ENCODE measurements around the gene MOGAT1. TPM values are rescaled to one million over a fixed set of nuclear protein-coding genes. Genes with fewer than 3 reads are reported as not detected.
"Not testable (repeated sequence)": the region's sequence is repeated elsewhere in the genome, so short reads cannot be mapped to it uniquely, and the experiment has no call there.

Gene MOGAT1
- total RNA-seq, 4 donors from 2014 or later: not detected

DNA sequence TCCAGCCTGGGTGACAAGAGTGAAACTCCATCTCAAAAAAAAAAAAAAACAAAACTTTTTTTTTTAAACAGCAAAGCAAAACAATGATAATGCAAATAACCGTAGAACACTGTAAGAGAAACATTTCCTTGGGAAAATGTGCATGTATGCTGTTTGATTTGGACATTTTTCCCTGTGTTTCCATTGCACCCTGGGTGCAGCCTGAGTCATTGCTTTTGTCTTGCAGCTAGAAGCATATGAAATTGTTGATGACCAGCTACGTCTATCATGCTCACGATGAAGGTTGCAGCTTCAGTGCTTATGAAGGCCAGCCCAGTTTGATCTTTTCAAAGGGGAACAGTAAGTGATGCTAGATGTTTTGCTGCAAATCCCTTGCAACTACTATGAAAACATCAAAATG is 41.5 kb downstream of the MOGAT1 start:
- H3K4me3 ChIP-seq (ENCODE audit: low read depth, poor library complexity, severe bottlenecking): no peak overlapping the region
- 92 to 93% methylated on average over 3 of the region's 3 CpGs for WGBS, 2 donors
- DNase-seq (ENCODE audit: low spot score in 2 of 2): no peak
- TF ChIP-seq CTCF (IDR thresholded peaks at IDR 0.05): no peak
- TF ChIP-seq POLR2A (IDR thresholded peaks at IDR 0.05): no peak
- intact Hi-C loops (cut with DNase I; ENCODE audit: low total_unique reads): no loop called here

DNA sequence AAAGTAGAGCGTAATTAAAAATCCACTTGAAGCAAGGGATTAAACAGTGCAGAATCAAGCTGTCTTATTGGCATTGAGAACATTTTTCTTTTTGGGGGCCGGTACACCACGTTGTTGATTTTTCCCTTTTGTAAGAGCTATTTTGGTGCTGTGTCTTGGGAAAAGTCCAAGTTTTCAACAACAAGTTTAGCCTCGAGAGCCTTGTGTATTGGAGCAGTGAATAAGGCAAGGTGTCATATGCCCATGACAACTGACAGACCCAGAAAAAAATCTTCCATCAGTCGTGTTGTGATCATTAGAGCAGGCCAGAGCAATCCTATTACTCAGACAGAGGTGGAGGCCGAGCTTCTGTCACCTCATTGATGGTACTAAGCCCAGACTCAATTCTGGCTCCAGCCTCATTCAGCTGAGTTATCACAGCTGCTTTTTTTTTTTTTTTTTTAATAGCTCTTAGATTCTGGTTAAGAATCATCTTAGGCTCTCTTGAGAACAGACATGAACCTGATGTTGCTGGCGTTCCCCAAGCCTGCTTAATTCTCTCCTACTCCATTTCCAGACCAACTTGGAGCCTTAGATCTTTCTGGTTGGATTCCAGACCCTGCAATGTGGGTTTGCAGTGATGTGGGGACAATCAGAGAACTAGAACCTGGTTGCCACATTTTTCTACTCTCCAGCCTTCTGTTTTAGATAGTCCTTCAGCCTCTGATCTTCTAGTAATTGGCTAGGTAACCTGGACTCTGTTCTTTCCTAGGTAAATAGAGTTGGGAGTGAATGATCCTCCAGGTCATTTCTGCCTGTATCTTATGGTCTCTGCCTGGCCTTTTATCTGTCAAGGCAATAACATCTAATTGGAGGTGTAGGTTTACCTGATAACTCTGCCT is 43.1 kb downstream of the MOGAT1 start:
- no peak overlapping the region for H3K4me3 ChIP-seq (ENCODE audit: low read depth, poor library complexity, severe bottlenecking)
- no peak for DNase-seq (ENCODE audit: low spot score in 2 of 2)
- TF ChIP-seq POLR2A (IDR thresholded peaks at IDR 0.05): no peak
- TF ChIP-seq CTCF (IDR thresholded peaks at IDR 0.05): no peak
- intact Hi-C loops (cut with DNase I; ENCODE audit: low total_unique reads): no loop called here
- WGBS, 2 donors: 49 to 50% methylated on average over 7 of the region's 7 CpGs

- TF ChIP-seq CTCF (IDR thresholded peaks at IDR 0.05): no peak
- no peak for TF ChIP-seq POLR2A (IDR thresholded peaks at IDR 0.05)
- DNase-seq (ENCODE audit: low spot score in 2 of 2): no peak
- no peak overlapping the region for H3K4me3 ChIP-seq (ENCODE audit: low read depth, poor library complexity, severe bottlenecking)
- WGBS, 2 donors: 76 to 78% methylated on average over 9 of the region's 9 CpGs
- intact Hi-C loops (cut with DNase I; ENCODE audit: low total_unique reads): no loop called here
These were observed 44.3 kb downstream of the MOGAT1 start for GRCh38 chr2:222715742-222716141.

GRCh38 chr2:222719787-222720186 is 48.3 kb downstream of the MOGAT1 start:
- H3K4me3 ChIP-seq (ENCODE audit: low read depth, poor library complexity, severe bottlenecking); DNase-seq (ENCODE audit: low spot score in 2 of 2); intact Hi-C loops (cut with DNase I; ENCODE audit: low total_unique reads): not testable (repeated sequence)
- WGBS, 2 donors: 89 to 91% methylated on average over 1 of the region's 1 CpG

DNA sequence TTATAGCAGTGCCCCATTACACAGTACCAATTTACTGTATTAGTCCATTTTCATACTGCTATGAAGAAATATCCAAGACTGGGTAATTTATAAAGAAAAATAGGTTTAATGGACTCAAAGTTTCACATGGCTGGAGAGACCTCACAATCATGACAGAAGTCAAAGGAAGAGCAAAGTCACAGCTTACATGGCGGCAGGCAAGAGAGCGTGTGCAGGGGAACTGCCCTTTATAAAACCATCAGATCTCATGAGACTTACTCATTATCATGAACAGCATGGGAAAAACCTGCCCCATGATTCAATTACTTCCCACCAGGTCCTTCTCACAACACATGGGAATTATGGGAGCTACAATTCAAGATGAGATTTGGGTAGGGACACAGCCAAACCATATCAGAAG is 50.1 kb downstream of the MOGAT1 start:
- intact Hi-C loops (cut with DNase I; ENCODE audit: low total_unique reads); H3K4me3 ChIP-seq (ENCODE audit: low read depth, poor library complexity, severe bottlenecking); DNase-seq (ENCODE audit: low spot score in 2 of 2): not testable (repeated sequence)
- WGBS, 2 donors: 97 to 100% methylated on average over 2 of the region's 2 CpGs

DNA sequence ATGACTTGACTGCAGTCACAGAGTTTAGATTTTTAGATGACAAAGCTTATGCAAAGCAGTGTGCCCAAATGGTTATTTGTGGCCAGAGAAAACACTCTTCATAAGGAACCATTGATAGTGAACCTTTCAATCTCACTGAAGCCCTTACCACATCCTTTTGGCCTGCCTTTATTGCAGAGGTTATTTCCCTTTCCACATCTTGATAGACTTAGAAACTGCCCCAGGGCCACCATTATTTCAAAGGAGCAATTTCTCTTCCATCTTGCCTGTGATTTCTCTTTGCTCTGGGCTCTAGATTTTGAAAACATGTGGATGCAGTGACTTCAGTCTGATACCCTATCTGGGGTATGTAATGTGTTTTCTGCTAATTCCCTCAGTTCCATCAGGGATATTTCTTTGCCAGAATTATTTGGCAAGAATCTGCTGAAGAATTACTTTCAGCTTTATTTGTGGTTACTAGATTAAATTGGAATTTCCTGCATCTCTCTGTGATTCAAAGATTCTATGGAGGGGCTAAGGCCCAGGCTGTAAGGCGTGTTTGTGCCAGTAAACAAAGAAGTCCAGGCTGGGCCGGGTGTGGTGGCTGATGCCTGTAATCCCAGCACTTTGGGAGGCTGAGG is 51.0 kb downstream of the MOGAT1 start:
- intact Hi-C loops (cut with DNase I; ENCODE audit: low total_unique reads): no loop called here
- no peak overlapping the region for H3K4me3 ChIP-seq (ENCODE audit: low read depth, poor library complexity, severe bottlenecking)
- 46 to 50% methylated on average over 2 of the region's 2 CpGs for WGBS, 2 donors
- no peak for TF ChIP-seq CTCF (IDR thresholded peaks at IDR 0.05)
- TF ChIP-seq POLR2A (IDR thresholded peaks at IDR 0.05): no peak
- DNase-seq (ENCODE audit: low spot score in 2 of 2): no peak

Data from lower leg skin (tissue), 4 donors.